GM19455 (cell line): Measurements from ENCODE around the gene RAPGEF6.
"Not testable (repeated sequence)": the region's sequence is repeated elsewhere in the genome, so short reads cannot be mapped to it uniquely, and the experiment has no call there.

Source experiments
- ATAC-seq: cut with Tn5 transposase; IDR thresholded peaks from one replicate; pipeline ENCODE4 v1.9.1; 2021; ENCODE audit not compliant: unreplicated experiment

RAPGEF6 gene

DNA sequence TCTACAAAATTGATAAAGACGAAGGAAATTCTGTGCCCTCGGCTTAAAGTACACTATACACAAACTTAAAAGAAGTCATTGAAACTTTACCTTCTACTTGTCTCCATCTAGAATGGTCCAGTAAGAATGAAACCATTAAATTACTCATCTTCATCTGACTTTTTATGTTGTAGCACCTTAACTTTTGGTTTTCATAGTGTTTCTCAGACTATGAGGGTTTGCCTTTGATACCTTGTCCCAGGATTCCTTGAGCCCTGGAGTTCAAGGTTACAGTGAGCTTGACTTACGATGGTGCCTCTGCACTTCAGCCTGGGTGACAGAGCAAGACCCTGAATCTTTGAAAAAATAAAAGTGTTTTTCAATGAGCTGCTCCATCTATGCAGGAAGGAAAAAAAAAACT lies 239.0 kb downstream of the RAPGEF6 start:
- peak; percentile 82 for ATAC-seq

GRCh38 chr5:131394128-131394527 lies 240.9 kb downstream of the RAPGEF6 start:
- peak; percentile 62 for ATAC-seq

GRCh38 chr5:131393498-131393968 lies 241.5 kb downstream of the RAPGEF6 start:
- no peak for ATAC-seq

GRCh38 chr5:131392466-131393095 lies 242.4 kb downstream of the RAPGEF6 start:
- ATAC-seq = no peak

GRCh38 chr5:131389869-131390265 lies 245.2 kb downstream of the RAPGEF6 start:
- ATAC-seq = no peak

- ATAC-seq = no peak
Measured at GRCh38 chr5:131389096-131389868, 245.7 kb downstream of the RAPGEF6 start.

DNA sequence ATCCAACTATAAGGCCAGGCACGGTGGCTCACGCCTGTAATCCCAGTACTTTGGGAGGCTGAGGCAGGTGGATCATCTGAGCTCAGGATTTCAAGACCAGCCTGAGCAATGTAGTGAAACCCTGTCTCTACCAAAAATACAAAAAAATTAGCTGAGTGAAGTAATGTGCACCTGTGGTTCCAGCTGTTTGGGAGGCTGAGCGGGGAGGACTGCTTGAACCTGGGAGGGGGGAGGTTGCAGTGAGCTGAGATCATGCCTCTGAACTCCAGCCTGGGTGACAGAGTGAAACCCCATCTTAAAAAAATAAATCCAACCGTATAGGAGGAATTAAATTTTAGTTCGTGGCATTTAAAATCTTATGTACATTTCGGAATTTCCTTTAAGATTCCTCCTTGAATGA lies 247.8 kb downstream of the RAPGEF6 start:
- no peak for ATAC-seq

GRCh38 chr5:131386779-131387178 lies 248.2 kb downstream of the RAPGEF6 start:
- ATAC-seq = no peak

DNA sequence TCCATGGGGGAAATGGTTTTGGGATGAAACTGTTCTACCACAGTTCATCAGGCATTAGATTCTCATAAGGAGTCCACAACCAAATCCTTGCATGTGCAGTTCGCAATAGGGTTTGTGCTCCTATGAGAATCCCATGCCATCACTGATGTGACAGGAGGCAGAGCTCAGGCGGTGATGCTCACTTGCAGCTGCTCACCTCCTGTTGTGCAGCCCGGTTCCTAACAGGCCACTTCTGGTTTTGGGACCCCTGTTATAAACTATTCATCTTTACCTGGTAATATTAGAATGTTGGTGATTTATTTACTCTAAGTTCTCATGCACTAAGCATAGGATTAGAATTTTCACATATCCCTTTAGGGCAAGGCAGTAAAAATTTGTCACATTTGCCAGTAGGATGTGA lies 248.9 kb downstream of the RAPGEF6 start:
- ATAC-seq = no peak

- no peak for ATAC-seq
Measured at GRCh38 chr5:131384616-131385214, 250.3 kb downstream of the RAPGEF6 start.

DNA sequence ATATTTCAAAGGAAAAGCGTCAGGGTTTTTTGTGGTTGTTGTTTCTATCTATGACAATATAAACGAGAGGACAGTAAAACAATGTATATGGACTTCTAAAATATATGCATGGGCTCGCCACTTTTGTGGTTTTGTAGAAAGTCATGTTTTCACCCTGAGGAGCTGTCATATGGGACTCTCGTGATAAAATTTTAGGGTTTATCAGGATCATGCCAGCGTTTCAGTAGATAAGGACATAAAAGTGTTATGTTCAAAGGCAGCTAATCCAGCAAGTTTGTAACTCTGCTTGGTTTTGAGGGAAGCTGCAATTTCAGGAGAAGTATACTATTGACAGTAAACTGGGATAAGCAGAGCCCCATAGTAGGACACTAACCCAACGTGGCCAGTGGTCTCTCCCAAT lies 250.9 kb downstream of the RAPGEF6 start:
- no peak for ATAC-seq

GRCh38 chr5:131382407-131383395 lies 252.3 kb downstream of the RAPGEF6 start:
- ATAC-seq = peak; percentile 55

- peak; percentile 59 for ATAC-seq
Measured at GRCh38 chr5:131381777-131382176, 253.3 kb downstream of the RAPGEF6 start.

DNA sequence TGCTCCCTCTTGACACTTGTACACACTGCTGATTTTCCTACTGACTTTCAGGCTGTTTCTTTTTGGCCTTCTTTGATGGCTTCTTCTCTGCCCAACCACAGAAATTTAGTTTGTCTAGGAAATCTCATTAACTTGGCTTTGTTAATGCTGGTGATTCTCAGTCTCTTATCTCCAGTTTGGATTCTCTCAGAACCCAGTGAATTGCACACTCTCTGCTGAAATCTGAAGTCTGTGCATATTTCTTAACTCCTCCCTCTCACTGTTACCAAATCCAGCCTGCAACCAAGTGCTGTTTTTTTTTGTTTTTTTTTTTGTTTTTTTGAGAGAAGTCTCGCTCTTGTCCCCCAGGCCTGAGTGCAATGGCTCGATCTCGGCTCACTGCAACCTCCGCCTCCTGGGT lies 254.0 kb downstream of the RAPGEF6 start:
- no peak for ATAC-seq

DNA sequence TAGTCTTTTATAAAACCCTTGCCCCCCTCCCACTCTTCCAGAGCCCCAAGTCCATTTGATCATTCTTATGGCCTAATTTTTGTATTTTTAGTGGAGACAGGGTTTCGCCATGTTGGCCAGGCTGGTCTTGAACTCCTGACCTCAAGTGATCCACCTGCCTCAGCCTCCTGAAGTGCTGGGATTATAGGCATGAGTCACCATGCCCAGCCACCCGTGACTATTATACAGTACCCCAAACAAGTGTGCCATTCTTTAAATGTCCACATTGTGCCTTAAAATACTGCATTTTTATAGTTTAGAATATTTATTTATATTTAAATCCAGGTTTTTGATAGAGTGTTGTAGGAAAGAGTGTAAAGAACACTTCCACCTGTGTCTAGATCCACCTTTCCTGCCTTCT lies 254.8 kb downstream of the RAPGEF6 start:
- not testable (repeated sequence) for ATAC-seq

DNA sequence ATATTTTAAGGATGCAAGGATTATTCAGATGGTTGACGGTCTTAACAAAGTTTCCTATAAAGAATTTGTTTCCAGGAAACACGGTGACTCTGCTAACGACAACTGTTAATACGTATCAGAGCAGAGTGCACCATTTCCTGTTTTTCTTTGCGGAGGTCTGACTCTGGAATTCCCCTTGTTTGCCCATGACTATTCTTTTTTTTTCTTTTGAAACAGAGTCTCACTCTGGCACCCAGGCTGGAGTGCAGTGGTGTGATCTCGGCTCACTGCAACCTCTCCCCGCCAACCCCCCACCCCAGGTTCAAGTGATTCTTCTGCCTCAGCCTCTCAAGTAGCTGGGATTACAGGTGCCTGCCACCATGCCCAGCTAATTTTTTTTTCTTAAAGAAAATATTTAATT lies 255.3 kb downstream of the RAPGEF6 start:
- no peak for ATAC-seq

DNA sequence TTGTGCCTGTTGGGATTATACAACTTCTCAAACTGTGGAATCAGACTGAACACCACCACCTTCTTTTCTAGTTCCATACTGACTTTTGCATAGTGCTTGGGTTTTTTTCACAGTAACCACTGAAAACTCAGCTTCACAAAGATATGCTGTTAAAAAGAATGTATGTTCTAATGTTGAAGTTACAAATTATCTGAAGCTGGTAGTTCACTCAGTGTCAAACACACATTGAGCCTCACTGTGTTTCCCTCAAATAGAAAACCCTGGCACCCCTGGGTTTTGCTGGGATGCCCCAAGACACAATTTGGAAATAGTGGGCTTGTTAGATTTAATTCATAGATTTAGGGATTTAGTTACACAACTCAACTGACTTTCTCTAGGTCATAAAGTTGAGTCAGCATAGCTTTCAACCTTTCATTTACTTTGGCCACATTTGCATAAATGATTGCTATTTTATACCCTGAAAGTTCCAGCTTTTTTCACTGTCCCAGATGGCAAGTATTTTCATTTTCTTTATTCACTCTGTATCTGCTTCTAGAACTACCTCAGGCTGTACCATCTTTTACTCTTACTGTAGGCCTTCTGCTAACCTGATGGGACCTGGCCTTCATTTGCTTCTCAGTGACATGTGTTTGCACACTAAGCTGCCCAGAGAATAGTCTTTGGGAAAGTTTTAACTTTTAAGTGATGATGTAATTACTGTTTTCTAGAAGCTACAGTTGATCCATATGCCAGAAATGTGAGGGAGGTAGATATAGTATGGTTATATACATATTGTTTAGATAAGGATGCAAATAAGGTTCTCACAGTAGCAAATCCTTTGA lies 256.1 kb downstream of the RAPGEF6 start:
- ATAC-seq = peak; percentile 31

DNA sequence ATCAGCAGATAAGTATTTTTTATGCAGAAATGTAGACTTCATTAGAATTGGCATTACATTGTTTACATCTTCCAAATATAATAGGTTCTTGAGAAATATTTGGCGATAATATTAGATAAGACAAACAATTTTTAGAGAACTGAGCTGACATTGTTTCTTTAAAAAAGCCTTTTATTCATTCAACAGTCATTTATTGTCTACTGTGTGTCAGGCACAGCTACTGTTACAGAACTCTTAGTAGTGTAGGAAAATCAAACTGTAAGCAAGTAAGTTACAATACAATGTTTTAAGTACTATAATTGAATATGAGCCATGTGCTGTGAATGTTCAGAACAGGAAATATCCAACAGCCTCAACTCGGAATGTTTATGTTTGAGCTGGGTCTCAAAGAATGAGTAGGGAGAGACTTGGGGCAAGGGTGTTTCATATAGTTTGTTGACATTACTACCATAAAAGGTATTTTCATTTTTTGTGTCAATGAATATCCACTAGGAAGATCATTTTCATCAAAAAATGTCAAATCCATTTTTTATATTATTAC lies 257.2 kb downstream of the RAPGEF6 start:
- ATAC-seq = no peak

GRCh38 chr5:131377346-131377745 lies 257.7 kb downstream of the RAPGEF6 start:
- no peak for ATAC-seq

DNA sequence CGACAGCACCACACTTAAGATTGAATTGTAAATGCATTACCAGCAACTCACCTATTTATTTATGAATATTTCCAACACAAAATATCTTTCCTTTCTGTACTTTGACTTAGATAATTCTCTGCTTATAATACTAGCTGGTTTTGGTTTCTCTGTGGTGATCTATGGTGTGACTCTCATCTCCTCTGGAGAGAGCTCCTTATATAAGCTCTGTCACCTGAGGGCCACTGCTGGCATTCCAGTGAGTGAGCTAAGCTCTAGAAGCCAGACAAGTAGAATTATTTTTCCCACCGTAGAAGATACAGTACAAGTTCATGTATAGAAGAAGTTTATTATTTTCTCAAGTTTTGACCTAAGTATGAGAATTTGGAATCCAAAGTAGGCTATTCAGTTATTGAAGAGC lies 259.7 kb downstream of the RAPGEF6 start:
- ATAC-seq = peak; percentile 41
